Sigmoid colon (tissue), 4 donors: ENCODE results near the gene NMNAT3.

Experiments
- CTCF ChIP-seq, 4 experiments: fragments of 450-650 bp in 3 of 4; fragments of 200-600 bp in 1 of 4; IDR thresholded peaks; one replicate each; pipeline ENCODE4 v1.5.1; 2016 to 2019; ENCODE audit warnings: antibody characterized with exemption in 4 of 4, mild to moderate bottlenecking in 3 of 4, moderate library complexity in 2 of 4
- POLR2A ChIP-seq, 2 donors: fragments of 450-650 bp; IDR thresholded peaks; one replicate each; pipeline ENCODE4 v1.6.1; 2016; ENCODE audit warnings: antibody characterized with exemption in 2 of 2, mild to moderate bottlenecking in 2 of 2, moderate library complexity in 2 of 2
- POLR2AphosphoS5 ChIP-seq, 4 donors: sonication (generic); formaldehyde crosslinking; IDR thresholded peaks; one replicate each; pipeline ENCODE4 v1.6.1; 2017; ENCODE audit warnings: antibody characterized with exemption in 4 of 4

DNA sequence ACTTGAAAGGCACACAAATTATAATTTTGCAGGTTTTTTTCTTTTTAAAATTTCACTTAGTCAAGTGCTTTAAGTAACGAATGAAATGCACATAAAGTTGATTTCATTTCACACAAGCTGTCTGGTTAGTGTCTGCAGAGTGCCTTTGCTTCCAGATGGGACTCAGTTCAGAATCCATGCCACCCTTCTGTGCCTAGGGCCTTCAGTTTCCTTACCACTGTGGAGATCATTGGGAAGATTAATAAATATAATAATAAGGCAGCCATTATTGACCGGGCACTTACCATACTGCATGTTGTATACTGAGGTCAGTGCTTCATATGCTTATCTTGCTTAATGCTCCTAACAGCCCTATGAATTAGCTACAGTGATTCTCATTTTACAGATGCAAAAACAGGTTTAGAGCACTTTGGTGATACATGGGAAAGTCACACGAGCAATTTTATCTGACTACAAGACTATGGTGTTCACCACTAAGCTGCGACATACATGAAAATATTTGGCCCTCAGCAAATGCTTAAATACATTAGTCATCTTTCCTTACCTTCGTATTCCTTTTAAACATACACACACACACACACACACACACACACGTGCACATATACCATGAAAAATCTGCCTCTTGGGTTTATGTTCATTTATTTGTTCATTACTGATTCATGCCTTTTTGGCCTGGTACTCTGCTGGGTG, 3.1 kb downstream of the NMNAT3 start:
- TF ChIP-seq CTCF (IDR thresholded peaks at IDR 0.05) (no peak), POLR2A (IDR thresholded peaks at IDR 0.05) (no peak), POLR2AphosphoS5 (IDR thresholded peaks at IDR 0.05) (no peak)
